Mononuclear cell (primary cell): ENCODE results near the gene DPP10. TPM values are rescaled to one million over a fixed set of nuclear protein-coding genes. Genes with fewer than 3 reads are reported as not detected.
"Not testable (repeated sequence)": the region's sequence is repeated elsewhere in the genome, so short reads cannot be mapped to it uniquely, and the experiment has no call there.

ENCODE experiments used
- H3K27me3 ChIP-seq: 2 replicates; pipeline ENCODE4 v1.6.0; 2011; ENCODE audit warnings: low read length, control low read depth; ENCODE audit not compliant: insufficient read depth
- H3K4me1 ChIP-seq: 2 replicates; pipeline ENCODE4 v1.5.1; 2011; ENCODE audit warnings: mild to moderate bottlenecking, low read length, control low read depth; ENCODE audit not compliant: insufficient read depth
- H3K4me3 ChIP-seq: 2 replicates; pipeline ENCODE4 v1.5.1; 2011; ENCODE audit warnings: mild to moderate bottlenecking, low read length, moderate library complexity
- H3K9me3 ChIP-seq: 2 replicates; pipeline ENCODE4 v1.5.1; 2011; ENCODE audit warnings: low read depth, mild to moderate bottlenecking, control low read depth, low read length
- total RNA-seq: library from RNA; depleted of rRNA; stranded (reverse); fragments of >200 nt; gene quantifications from one replicate; pipeline ENCODE4 v1.2.3, GENCODE V29; 2012

DPP10 gene
- total RNA-seq, 1 donor, result under 0.01 TPM

- H3K27me3 ChIP-seq, result no peaks in the 10 kb centered on the region
- H3K9me3 ChIP-seq, result no peaks in the 10 kb centered on the region
- no peaks in the 10 kb centered on the region for H3K4me1 ChIP-seq
- H3K4me3 ChIP-seq, result no peak overlapping the region
Observed at GRCh38 chr2:115077626-115078025, 635.2 kb downstream of the DPP10 start.

DNA sequence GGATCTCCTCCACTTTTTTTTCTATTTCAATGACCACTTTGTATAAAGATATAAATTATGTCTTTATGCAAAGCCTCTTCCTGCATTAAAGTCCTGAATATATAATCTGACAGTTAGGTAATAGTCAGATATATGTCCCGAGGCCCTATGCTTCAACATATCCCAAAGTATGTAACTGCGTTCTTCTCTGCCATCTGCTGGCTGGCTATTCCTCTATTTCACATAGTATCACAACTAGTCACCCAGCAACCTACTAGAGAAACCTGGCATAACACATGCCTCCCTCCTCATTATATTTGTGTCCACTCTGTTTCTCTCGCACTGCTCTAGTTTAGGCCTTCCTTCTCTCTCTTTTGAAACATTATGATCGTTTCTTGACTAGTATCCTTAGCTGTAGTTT is 640.8 kb downstream of the DPP10 start:
- no peaks in the 10 kb centered on the region for H3K4me1 ChIP-seq
- H3K9me3 ChIP-seq, result no peaks in the 10 kb centered on the region
- H3K4me3 ChIP-seq, result no peak overlapping the region
- H3K27me3 ChIP-seq, result no peaks in the 10 kb centered on the region

GRCh38 chr2:115083711-115084110 is 641.3 kb downstream of the DPP10 start:
- Histone ChIP-seq H3K4me3 (no peak overlapping the region), H3K4me1 (no peaks in the 10 kb centered on the region), H3K27me3 (no peaks in the 10 kb centered on the region), H3K9me3 (no peaks in the 10 kb centered on the region)

DNA sequence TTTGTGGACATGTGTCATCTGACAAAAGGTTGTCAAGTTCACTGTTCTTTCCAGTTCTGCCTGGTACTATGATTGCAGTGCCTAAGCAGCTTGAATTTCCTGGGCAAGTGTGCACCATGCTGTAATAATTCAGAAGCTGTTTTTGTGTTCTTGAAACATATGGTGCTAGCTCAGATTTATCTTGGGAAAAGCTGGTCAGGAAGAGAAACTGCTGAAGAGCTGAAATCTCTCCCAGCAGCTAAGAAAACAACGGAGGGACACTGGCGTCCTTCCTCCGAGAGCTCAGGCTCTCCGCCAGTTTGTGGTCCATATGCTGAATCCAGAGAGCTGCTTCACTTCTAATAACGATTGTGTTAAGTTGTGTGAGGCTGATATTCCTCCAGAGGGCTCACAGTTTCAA is 642.0 kb downstream of the DPP10 start:
- Histone ChIP-seq H3K4me1 (no peaks in the 10 kb centered on the region), H3K4me3 (no peak overlapping the region), H3K9me3 (no peaks in the 10 kb centered on the region), H3K27me3 (no peaks in the 10 kb centered on the region)

DNA sequence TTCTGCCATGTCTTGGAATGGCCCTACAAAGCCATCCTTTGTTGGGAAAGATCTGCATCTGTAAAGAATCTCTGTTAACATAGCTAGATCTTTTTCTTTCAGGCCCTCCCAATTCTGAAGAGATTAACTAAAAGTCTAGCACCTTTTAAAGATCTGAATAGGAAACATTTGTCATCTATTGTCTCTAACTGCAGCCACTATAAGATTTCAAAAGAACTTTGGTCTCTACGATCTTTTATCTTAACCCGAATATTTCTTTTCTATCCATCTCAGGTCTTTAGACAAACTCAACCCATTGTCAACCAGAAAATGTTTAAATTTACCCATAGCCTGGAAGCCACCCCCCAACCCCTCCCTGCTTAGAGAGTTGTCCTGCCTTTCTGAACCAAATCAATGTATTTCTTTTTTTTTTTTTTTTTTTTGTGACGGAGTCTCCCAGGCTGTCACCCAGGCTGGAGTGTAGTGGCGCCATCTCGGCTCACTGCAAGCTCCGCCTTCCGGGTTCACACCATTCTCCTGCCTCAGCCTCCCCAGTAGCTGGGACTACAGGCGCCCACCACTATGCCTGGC is 643.7 kb downstream of the DPP10 start:
- H3K9me3 ChIP-seq, H3K4me1 ChIP-seq, H3K4me3 ChIP-seq, H3K27me3 ChIP-seq: not testable (repeated sequence)

- Histone ChIP-seq H3K9me3 (no peaks in the 10 kb centered on the region), H3K4me1 (no peaks in the 10 kb centered on the region), H3K4me3 (no peak overlapping the region), H3K27me3 (no peaks in the 10 kb centered on the region)
Observed at GRCh38 chr2:115094441-115094840, 652.0 kb downstream of the DPP10 start.

GRCh38 chr2:115105966-115106365 is 663.5 kb downstream of the DPP10 start:
- Histone ChIP-seq H3K4me1 (no peaks in the 10 kb centered on the region), H3K4me3 (no peak overlapping the region), H3K9me3 (no peaks in the 10 kb centered on the region)

DNA sequence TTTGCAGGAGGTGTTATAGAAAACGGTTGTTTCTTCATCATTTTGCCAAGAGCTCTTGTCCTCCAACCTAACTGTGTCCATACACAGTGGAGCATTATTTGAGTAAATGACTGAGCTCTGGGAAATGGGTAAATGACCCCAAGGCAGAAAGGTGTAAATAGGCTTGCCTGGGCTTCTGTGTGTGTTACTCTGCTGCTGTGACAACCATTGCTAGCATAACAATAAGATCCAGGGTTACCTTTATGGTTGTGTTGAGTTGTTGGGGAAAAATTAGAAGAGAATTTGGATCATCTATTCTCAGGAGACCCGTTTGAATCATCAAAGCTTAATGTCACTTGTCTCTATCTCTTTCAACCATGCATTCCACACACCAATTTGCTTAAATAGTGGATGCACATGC is 672.7 kb downstream of the DPP10 start:
- no peaks in the 10 kb centered on the region for H3K9me3 ChIP-seq
- no peaks in the 10 kb centered on the region for H3K4me1 ChIP-seq
- H3K4me3 ChIP-seq, result no peak overlapping the region
- no peaks in the 10 kb centered on the region for H3K27me3 ChIP-seq

More at GRCh38 chr2:115105966-115106365, 663.5 kb downstream of the DPP10 start:
- H3K27me3 ChIP-seq, result no peaks in the 10 kb centered on the region

DNA sequence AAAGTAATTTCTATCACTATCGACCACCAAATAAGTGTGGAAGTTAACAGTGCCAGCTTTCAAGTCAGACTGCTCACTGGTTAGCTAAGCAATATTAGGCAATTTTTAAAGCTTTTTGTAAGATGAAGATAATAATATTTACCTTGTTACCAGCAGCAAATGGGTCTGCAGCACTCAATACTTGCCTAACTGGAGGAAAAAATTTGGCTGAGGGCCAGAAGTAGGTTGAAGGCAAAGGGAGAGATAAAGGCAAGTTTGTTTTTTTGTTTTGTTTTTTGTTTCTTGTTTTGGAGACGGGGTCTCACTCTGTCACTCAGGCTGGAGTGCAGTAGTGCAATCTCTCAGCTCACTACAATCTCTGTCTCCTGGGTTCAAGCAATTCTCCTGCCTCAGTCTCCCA is 675.9 kb downstream of the DPP10 start:
- no peak overlapping the region for H3K4me3 ChIP-seq
- H3K4me1 ChIP-seq, result no peaks in the 10 kb centered on the region
- no peaks in the 10 kb centered on the region for H3K27me3 ChIP-seq
- H3K9me3 ChIP-seq, result no peaks in the 10 kb centered on the region

GRCh38 chr2:115119086-115119485 is 676.6 kb downstream of the DPP10 start:
- no peaks in the 10 kb centered on the region for H3K4me1 ChIP-seq
- H3K4me3 ChIP-seq, result no peak overlapping the region
- no peaks in the 10 kb centered on the region for H3K9me3 ChIP-seq
- H3K27me3 ChIP-seq, result no peaks in the 10 kb centered on the region

- no peaks in the 10 kb centered on the region for H3K27me3 ChIP-seq
- H3K4me1 ChIP-seq, result no peaks in the 10 kb centered on the region
- no peaks in the 10 kb centered on the region for H3K9me3 ChIP-seq
- no peak overlapping the region for H3K4me3 ChIP-seq
Observed at GRCh38 chr2:115122701-115123100, 680.3 kb downstream of the DPP10 start.

GRCh38 chr2:115124817-115125216 is 682.4 kb downstream of the DPP10 start:
- H3K27me3 ChIP-seq, result no peaks in the 10 kb centered on the region
- no peaks in the 10 kb centered on the region for H3K9me3 ChIP-seq
- no peaks in the 10 kb centered on the region for H3K4me1 ChIP-seq
- H3K4me3 ChIP-seq, result no peak overlapping the region

DNA sequence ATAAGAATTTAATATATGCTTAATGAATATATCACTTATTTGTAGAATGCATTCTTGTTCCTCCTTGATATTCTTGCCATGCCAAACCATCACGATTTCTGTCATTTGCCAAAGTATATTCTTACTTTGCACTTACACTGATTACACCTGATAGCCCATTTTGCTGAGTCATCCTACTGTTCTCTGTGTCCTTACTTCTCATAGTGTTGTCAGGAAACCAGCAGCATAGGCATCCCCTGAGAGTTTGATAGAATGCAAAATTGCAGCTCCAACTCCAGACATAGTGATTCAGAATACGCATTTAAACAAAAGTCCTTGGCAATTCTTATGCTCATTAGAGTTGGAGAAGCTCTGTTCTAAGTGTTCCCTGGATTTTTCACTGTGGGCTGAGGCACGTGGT is 687.1 kb downstream of the DPP10 start:
- H3K27me3 ChIP-seq, result no peaks in the 10 kb centered on the region
- H3K4me3 ChIP-seq, result no peak overlapping the region
- no peaks in the 10 kb centered on the region for H3K4me1 ChIP-seq
- H3K9me3 ChIP-seq, result no peaks in the 10 kb centered on the region

- H3K27me3 ChIP-seq, result peaks cover 35% of the 10 kb centered on the region
- H3K9me3 ChIP-seq, result no peaks in the 10 kb centered on the region
- H3K4me3 ChIP-seq, result no peak overlapping the region
- H3K4me1 ChIP-seq, result no peaks in the 10 kb centered on the region
Observed at GRCh38 chr2:115160531-115161080, 718.2 kb downstream of the DPP10 start.

DNA sequence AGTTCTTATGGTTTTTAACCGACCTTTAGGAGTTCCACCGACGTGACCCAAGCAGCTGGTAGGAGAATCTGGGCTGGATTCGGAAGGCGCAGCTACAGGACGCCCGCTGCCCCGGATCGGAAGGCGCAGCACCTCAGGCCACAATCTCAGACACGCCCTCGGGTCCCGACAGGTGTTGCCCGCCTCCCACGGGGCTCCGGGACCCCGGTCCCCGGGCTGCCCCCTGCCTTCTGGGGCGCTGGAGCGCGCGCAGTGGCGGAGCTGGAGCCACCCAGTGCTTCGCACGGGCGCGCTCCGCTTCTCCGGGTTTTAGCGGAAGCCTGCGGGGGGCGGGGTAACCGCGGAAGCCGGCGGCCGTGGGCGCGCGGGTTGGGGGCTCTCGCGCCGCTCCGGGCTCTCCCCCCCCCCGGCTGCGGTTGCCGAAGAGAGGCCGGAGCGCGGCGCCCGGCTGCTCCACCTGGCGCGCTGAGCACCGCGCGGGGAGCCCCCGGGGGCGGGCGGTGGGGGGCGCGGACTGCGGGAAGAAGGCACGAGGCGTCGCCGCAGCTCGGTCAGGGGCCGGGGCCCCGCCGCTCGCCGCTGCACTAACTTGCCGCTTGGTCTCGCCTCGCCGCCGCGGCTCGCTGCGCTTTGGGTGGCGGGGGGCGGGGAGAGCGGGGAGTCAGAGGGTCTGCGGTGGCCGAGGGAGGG is 718.8 kb downstream of the DPP10 start:
- Histone ChIP-seq H3K27me3 (peaks cover 35% of the 10 kb centered on the region), H3K4me1 (no peaks in the 10 kb centered on the region), H3K9me3 (no peaks in the 10 kb centered on the region), H3K4me3 (no peak overlapping the region)
